Activated CD8-positive, alpha-beta memory T cell treated with anti-CD3 and anti-CD28 coated beads for 48 hours (primary cell): ENCODE measurements around the gene TVP23A.
"Not testable (repeated sequence)": the region's sequence is repeated elsewhere in the genome, so short reads cannot be mapped to it uniquely, and the experiment has no call there.

Experiments
- DNase-seq, 3 experiments: peaks; one replicate each; pipeline ENCODE4 v3.0.0-alpha.2; 2020; ENCODE audit warnings: low read depth in 2 of 3, low spot score in 2 of 3

Gene TVP23A

GRCh38 chr16:10836174-10836853 is 17.7 kb upstream of the TVP23A start:
- DNase-seq = no peak

DNA sequence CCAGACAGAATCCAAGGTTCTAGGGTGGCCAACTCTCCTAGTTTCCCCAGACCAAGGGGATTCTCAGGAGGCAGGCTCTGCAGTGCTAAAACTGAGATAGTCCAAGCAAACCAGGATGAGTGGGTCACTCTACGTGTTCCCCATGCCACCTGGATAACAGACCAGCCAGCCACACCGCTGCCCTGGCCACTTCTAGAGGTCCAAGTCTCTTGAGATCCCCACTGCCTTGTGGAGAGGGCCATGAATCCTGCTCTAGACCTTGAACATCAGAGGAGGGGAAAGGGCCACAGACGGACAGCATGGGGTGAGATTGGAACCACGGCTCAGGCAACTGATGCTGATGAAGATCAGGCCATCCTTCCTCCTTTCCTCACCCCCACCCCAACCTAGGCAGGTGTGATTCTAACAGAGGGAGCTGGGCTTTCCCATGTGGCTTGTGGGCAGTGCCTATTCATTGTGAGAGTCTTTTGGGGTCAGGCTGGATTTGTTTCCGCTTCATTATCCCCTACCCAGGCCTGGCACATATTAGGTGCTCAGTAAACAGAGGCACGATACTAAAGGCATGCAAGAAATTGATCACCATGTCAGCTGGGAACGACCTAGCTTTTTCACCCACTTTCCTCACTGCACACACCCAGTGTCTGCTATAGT is 16.8 kb upstream of the TVP23A start:
- DNase-seq = peak in 1 of 3 experiments; percentile 19

GRCh38 chr16:10834766-10835165 is 16.2 kb upstream of the TVP23A start:
- DNase-seq = no peak

DNA sequence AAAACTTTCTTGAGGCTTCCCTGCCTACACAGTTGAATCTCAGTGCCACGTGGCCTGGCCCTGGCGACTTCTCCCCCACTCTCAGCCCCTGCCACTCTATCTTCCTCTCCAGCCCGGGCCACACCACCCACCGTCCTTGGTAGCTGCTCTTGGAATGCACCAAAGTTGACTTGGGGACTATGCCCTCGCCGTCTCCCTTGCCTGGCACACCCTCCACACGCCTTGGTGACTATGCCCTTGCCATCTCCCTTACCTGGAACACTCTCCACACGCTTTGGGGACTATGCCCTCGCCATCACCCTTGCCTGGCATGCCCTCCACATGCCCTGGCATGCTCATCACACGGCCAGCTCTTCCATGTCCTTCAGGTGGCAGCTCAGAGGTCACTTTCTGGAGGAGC is 15.5 kb upstream of the TVP23A start:
- no peak for DNase-seq

- no peak for DNase-seq
Observed at GRCh38 chr16:10833271-10833670, 14.7 kb upstream of the TVP23A start.

GRCh38 chr16:10831894-10832886 is 13.6 kb upstream of the TVP23A start:
- DNase-seq = no peak

GRCh38 chr16:10830240-10830639 is 11.6 kb upstream of the TVP23A start:
- DNase-seq = not testable (repeated sequence)

DNA sequence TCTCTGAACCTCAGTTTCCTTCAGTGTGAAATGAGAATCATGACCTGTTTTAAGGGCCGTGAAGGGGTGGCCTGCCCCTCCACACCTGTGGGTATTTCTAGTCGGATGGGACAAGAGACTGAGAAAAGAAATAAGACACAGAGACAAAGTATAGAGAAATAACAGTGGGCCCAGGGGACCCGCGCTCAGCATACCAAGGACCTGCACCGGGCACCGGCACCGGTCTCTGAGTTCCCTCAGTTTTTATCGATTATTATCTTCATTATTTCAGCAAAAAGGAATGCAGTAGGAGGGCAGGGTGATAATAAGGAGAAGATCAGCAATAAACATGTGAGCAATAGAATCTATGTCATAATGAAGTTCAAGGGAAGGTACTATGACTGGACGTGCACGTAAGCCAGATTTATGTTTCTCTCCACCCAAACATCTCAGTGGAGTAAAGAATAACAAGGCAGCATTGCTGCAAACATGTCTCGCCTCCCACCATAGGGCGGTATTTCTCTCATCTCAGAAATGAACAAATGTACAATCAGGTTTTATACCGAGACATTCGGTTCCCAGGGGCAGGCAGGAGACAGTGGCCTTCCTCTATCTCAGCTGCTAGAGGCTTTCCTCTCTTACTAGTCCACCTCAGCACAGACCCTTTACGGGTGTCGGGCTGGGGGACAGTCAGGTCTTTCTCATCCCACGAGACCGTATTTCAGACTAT is 10.9 kb upstream of the TVP23A start:
- not testable (repeated sequence) for DNase-seq

GRCh38 chr16:10828851-10829366 is 10.3 kb upstream of the TVP23A start:
- DNase-seq = no peak

- DNase-seq = no peak
Observed at GRCh38 chr16:10827691-10828341, 9.2 kb upstream of the TVP23A start.

DNA sequence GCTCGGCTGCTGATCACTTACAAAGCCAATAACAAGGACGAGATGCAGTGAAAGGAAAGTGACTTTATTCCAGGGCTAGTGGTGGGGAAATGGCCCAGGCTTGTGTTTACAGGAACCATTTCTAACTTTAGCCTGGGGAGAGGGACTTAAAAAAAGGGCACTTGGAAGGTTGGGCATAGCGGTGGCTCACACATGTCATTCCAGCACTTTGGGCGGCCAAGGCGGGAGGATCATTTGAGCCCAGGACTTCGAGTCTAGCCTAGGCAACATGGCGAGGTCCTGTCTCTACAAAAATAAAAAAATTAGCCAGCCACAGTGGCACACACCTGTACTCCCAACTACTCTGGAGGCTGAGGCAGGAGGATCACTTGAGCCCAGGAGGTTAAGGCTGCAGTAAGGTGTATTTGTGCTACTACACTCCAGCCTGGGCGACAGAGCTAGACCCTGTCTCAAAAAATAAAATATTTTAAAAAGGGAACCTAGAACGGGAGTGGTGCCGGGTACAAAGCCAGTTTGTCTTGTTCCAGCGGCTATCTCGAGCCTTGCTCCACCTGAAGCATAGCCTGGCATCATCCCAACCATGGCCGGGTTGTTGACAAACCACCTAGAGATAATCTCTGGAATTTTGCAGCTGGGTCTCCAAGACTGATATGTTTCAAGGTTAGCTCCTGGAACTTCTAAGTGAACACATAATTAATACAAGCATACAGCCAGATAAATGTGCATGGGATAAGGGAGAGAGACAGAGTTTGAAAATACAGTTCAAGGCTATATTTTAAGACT is 5.7 kb upstream of the TVP23A start:
- DNase-seq = no peak

DNA sequence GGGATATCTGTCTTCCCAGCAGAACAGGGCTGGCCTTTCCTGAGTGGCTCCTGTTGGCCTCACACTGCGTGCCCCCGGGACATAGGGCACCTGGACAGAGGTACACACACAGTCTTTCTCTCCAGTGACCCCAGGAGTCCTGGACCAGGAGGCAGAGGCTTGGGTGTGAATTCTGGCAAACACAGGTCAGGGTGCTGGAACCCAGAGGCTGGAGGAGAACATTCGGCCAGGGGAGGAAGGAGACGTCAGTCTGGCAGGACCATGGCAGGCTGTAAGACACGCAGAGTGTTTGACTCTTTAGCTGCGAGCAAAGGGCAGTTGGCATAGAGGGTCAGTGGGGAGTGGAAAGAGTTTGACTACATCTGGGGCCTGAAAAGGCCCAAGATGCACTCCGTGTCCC is 4.1 kb upstream of the TVP23A start:
- no peak for DNase-seq

DNA sequence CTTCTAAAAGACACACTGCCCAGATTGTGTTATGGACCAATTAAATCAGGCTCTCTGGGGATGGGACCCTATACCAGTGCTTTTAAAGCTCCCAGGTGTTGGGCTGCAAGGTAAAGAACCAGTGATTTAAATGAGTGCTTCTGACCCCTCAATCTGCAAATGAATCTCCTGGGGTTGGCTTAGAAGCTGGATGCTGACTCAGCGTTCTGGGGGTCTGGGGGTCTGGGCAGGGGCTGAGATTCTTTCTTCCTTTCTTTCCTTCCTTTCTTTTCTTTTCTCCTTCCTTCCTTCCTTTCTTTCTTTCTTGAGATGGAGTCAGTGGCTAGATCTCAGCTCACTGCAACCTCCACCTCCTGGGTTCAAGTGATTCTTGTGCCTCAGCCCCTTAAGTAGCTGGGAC is 2.0 kb upstream of the TVP23A start:
- DNase-seq = no peak

DNA sequence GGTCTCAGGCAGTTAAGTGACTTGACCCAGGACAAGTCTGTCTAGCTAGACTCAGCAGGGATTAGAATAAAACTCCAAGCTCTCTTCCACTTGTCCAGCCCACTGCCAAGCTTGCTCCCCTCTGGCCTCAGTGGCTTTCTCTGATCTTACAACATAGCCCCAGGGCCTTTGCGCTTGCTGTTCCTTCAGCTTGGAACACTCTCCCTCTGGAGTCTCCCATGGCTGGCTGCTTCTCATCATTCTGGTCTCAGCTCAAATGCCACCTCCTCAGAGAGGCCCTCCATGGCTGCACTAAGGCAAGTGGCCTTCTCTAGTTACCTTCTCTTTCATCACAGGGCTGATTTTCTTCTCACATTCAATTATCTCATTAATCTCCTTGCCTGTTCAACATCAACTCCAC is 1.1 kb downstream of the TVP23A start:
- no peak for DNase-seq

GRCh38 chr16:10813099-10813455 is 5.5 kb downstream of the TVP23A start:
- no peak for DNase-seq

GRCh38 chr16:10812312-10813098 is 6.1 kb downstream of the TVP23A start:
- DNase-seq = no peak

GRCh38 chr16:10809706-10810105 is 8.9 kb downstream of the TVP23A start:
- DNase-seq = no peak

DNA sequence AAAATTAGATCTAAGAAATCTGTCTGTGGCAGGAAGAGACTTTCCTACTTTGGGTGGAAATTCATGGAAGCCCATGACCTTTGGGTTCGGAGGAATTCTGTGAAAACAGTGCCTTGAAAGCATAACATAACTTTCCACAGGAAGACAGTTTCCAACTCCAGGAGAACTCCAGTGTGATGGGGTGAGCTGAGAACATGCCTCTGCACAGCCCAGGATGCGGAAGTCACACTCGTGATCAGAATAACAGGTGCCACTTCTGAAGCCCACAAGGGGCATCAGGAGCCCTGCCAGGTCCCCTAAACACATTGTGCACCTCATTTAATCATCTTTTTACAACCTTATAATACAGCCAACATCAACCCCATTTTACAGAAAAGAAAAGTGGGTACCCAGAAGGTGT is 9.7 kb downstream of the TVP23A start:
- DNase-seq = no peak

GRCh38 chr16:10808218-10808617 is 10.4 kb downstream of the TVP23A start:
- no peak for DNase-seq
